H9 (cell line): ENCODE data around the gene PELI2. TPM values are rescaled to one million over a fixed set of nuclear protein-coding genes. Genes with fewer than 3 reads are reported as not detected.

Experiments
- DNase-seq: peaks from one replicate; pipeline ENCODE4 v3.0.0-alpha.2; 2017
- H2AFZ ChIP-seq: one replicate; pipeline ENCODE4 v1.6.1; 2013; ENCODE audit warnings: mild to moderate bottlenecking, low read length, control low read depth, moderate library complexity
- H2AK5ac ChIP-seq: 2 replicates; pipeline ENCODE4 v1.6.1; 2013; ENCODE audit warnings: low read length, control low read depth, mixed read lengths; ENCODE audit not compliant: insufficient read length
- H2BK120ac ChIP-seq: one replicate; pipeline ENCODE4 v1.6.1; 2013; ENCODE audit warnings: low read depth, mild to moderate bottlenecking, low read length, control low read depth, inconsistent platforms; ENCODE audit not compliant: poor library complexity, severe bottlenecking
- H2BK12ac ChIP-seq: 2 replicates; pipeline ENCODE4 v1.6.1; 2013; ENCODE audit warnings: low read length, control low read depth, mixed read lengths, low read depth; ENCODE audit not compliant: insufficient read length
- H2BK15ac ChIP-seq: 2 replicates; pipeline ENCODE4 v1.6.1; 2013; ENCODE audit warnings: low read depth, low read length, control low read depth
- H2BK20ac ChIP-seq: one replicate; pipeline ENCODE4 v1.6.1; 2013; ENCODE audit warnings: low read depth, mild to moderate bottlenecking, low read length, control low read depth, inconsistent platforms; ENCODE audit not compliant: poor library complexity, severe bottlenecking
- H2BK5ac ChIP-seq: 2 replicates; pipeline ENCODE4 v1.6.1; 2013; ENCODE audit warnings: low read length, control low read depth, mixed read lengths; ENCODE audit not compliant: insufficient read length
- H3K14ac ChIP-seq: 2 replicates; pipeline ENCODE4 v1.6.1; 2013; ENCODE audit warnings: low read length, control low read depth; ENCODE audit not compliant: insufficient read depth
- H3K18ac ChIP-seq: 2 replicates; pipeline ENCODE4 v1.6.1; 2013; ENCODE audit warnings: low read depth, mild to moderate bottlenecking, mixed read lengths, low read length, control low read depth; ENCODE audit not compliant: insufficient read length
- H3K23ac ChIP-seq: 2 replicates; pipeline ENCODE4 v1.6.1; 2013; ENCODE audit warnings: low read length, control low read depth, mixed read lengths, low read depth; ENCODE audit not compliant: insufficient read length
- H3K23me2 ChIP-seq: 2 replicates; pipeline ENCODE4 v1.6.1; 2013; ENCODE audit warnings: low read depth, mild to moderate bottlenecking, mixed read lengths, low read length, control low read depth; ENCODE audit not compliant: insufficient read length, poor library complexity, severe bottlenecking
- H3K27ac ChIP-seq: 2 replicates; pipeline ENCODE4 v1.5.1; 2013; ENCODE audit warnings: low read length, control low read depth, mixed read lengths, low read depth; ENCODE audit not compliant: insufficient read length
- H3K27me3 ChIP-seq: 2 replicates; pipeline ENCODE4 v1.6.1; 2013; ENCODE audit warnings: low read length, control low read depth, inconsistent platforms; ENCODE audit not compliant: insufficient read depth
- H3K4ac ChIP-seq: 2 replicates; pipeline ENCODE4 v1.6.1; 2013; ENCODE audit warnings: low read depth, mild to moderate bottlenecking, control low read depth, inconsistent platforms, low read length, moderate library complexity
- H3K4me1 ChIP-seq: 2 replicates; pipeline ENCODE4 v1.6.1; 2013; ENCODE audit warnings: low read length, control low read depth, inconsistent platforms; ENCODE audit not compliant: insufficient read depth
- H3K4me2 ChIP-seq: 2 replicates; pipeline ENCODE4 v1.6.1; 2013; ENCODE audit warnings: low read length, control low read depth, mixed read lengths; ENCODE audit not compliant: insufficient read length, insufficient read depth
- H3K56ac ChIP-seq: 2 replicates; pipeline ENCODE4 v1.6.1; 2013; ENCODE audit warnings: low read depth, mild to moderate bottlenecking, mixed read lengths, low read length, control low read depth; ENCODE audit not compliant: insufficient read length
- H3K79me1 ChIP-seq: 2 replicates; pipeline ENCODE4 v1.6.1; 2013; ENCODE audit warnings: low read depth, mild to moderate bottlenecking, moderate library complexity, low read length, control low read depth, inconsistent platforms; ENCODE audit not compliant: insufficient read depth, poor library complexity, severe bottlenecking
- H3K79me2 ChIP-seq: 2 replicates; pipeline ENCODE4 v1.6.1; 2013; ENCODE audit warnings: low read length, control low read depth, inconsistent platforms; ENCODE audit not compliant: insufficient read depth
- H3K9ac ChIP-seq: 2 replicates; pipeline ENCODE4 v1.6.1; 2013; ENCODE audit warnings: low read length, control low read depth, mixed read lengths; ENCODE audit not compliant: insufficient read length; ENCODE audit errors: extremely low read depth
- H3K9me3 ChIP-seq: one replicate; pipeline ENCODE4 v1.6.1; 2013; ENCODE audit warnings: low read depth, low read length, inconsistent platforms; ENCODE audit not compliant: control insufficient read depth
- H3T11ph ChIP-seq: one replicate; pipeline ENCODE4 v1.6.1; 2013; ENCODE audit warnings: mild to moderate bottlenecking, low read length, control low read depth, inconsistent platforms
- H4K20me1 ChIP-seq: one replicate; pipeline ENCODE4 v1.6.1; 2013; ENCODE audit not compliant: control insufficient read depth, insufficient read length, insufficient read depth
- H4K5ac ChIP-seq: 2 replicates; pipeline ENCODE4 v1.6.1; 2013; ENCODE audit warnings: low read depth, mild to moderate bottlenecking, mixed read lengths, low read length, control low read depth; ENCODE audit not compliant: insufficient read length
- H4K8ac ChIP-seq: replicated peaks from 2 replicates; pipeline ENCODE4 v1.6.1; 2013; ENCODE audit warnings: low read length, control low read depth, mixed read lengths, low read depth; ENCODE audit not compliant: insufficient read length
- H4K91ac ChIP-seq: 2 replicates; pipeline ENCODE4 v1.6.1; 2013; ENCODE audit warnings: low read depth, mild to moderate bottlenecking, moderate library complexity, mixed read lengths, low read length, control low read depth; ENCODE audit not compliant: insufficient read length
- H3K27ac Mint-ChIP-seq, 3 experiments: 2 replicates in 2 of 3; 3 replicates in 1 of 3; pipeline ENCODE4 v1.8.0; 2020 to 2021; ENCODE audit warnings: mixed read lengths in 3 of 3, mild to moderate bottlenecking in 1 of 3, moderate library complexity in 1 of 3
- H3K27me3 Mint-ChIP-seq: 2 replicates; pipeline ENCODE4 v1.8.0; 2021; ENCODE audit warnings: low read depth, mild to moderate bottlenecking, moderate library complexity, mixed read lengths
- H3K36me3 Mint-ChIP-seq, 3 experiments: 2 replicates in 2 of 3; 3 replicates in 1 of 3; pipeline ENCODE4 v1.8.0; 2020 to 2021; ENCODE audit warnings: low read depth in 3 of 3, mixed read lengths in 3 of 3; ENCODE audit not compliant: insufficient read depth in 1 of 3
- H3K4me1 Mint-ChIP-seq, 2 experiments: 2 replicates each; pipeline ENCODE4 v1.8.0; 2020; ENCODE audit warnings: mixed read lengths in 2 of 2
- H3K4me3 Mint-ChIP-seq, 2 experiments: 2 replicates in 1 of 2; 3 replicates in 1 of 2; pipeline ENCODE4 v1.8.0; 2020 to 2021; ENCODE audit warnings: mild to moderate bottlenecking in 2 of 2, mixed read lengths in 2 of 2, moderate library complexity in 1 of 2
- H3K9me3 Mint-ChIP-seq, 2 experiments: 2 replicates in 1 of 2; 3 replicates in 1 of 2; pipeline ENCODE4 v1.8.0; 2020; ENCODE audit warnings: mild to moderate bottlenecking in 2 of 2, mixed read lengths in 2 of 2, moderate library complexity in 1 of 2
- CTCF ChIP-seq: fragments of 200-600 bp; sonication (generic); conservative IDR thresholded peaks from 3 replicates; pipeline ENCODE4 v1.8.0; 2021; ENCODE audit warnings: antibody characterized with exemption, mild to moderate bottlenecking
- WGBS: extraction: QIAGEN DNeasy Blood & Tissue Kit; methylation state at CpG from one replicate; pipeline ENCODE4 v1.1.7; 2013; ENCODE audit warnings: missing lambda C conversion rate, low lambda C conversion rate, mixed read lengths; ENCODE audit not compliant: insufficient read length; ENCODE audit errors: extremely low coverage; 5-methylcytosine and 5-hydroxymethylcytosine counted together
- total RNA-seq: library from RNA; stranded (reverse); gene quantifications from 2 replicates; pipeline ENCODE4 v1.2.1, GENCODE V29; 2021

The PELI2 gene
- total RNA-seq, 1 experiment from 2014 or later: 18.0 TPM

GRCh38 chr14:56183631-56184157, 65.5 kb downstream of the PELI2 start:
- Histone ChIP-seq H3K23me2 (no peaks in the 10 kb centered on the region), H3K79me1 (no peaks in the 10 kb centered on the region), H3K27ac (no peak overlapping the region), H3K56ac (no peak overlapping the region), H2AFZ (no peak overlapping the region), H3K9ac (no peak overlapping the region), H2BK20ac (no peak overlapping the region), H2AK5ac (no peak overlapping the region), H3K9me3 (no peaks in the 10 kb centered on the region), H4K91ac (no peak overlapping the region), H4K8ac (no peak overlapping the region), H3K18ac (no peak overlapping the region), H3K14ac (no peak overlapping the region), H4K5ac (no peak overlapping the region), H3K23ac (no peak overlapping the region), H2BK120ac (no peak overlapping the region), H3K4me1 (no peaks in the 10 kb centered on the region), H3K4me2 (no peak overlapping the region), H3T11ph (no peak overlapping the region), H3K4ac (no peak overlapping the region), H2BK12ac (no peak overlapping the region), H2BK5ac (no peak overlapping the region), H3K79me2 (no peaks in the 10 kb centered on the region), H2BK15ac (no peak overlapping the region), H3K27me3 (no peaks in the 10 kb centered on the region), H4K20me1 (no peaks in the 10 kb centered on the region)
- Mint-ChIP-seq H3K36me3 (peaks cover 0 to 9% (median 0%) of the 10 kb centered on the region in 3 experiments; a peak in 4 of 7 replicates), H3K4me1 (peaks cover 7 to 13% of the 10 kb centered on the region in 2 experiments), H3K27ac (no peak overlapping the region), H3K27me3 (no peaks in the 10 kb centered on the region), H3K9me3 (no peaks in the 10 kb centered on the region), H3K4me3 (no peak overlapping the region)
- DNase-seq: no peak
- WGBS: no CpG with 5 or more reads among the region's 2 CpGs
- TF ChIP-seq CTCF: no peak
